ENCODE results near the gene FABP3. TPM values are rescaled to one million over a fixed set of nuclear protein-coding genes. Genes with fewer than 3 reads are reported as not detected.

FABP3 gene
- total RNA-seq, 1 experiment from 2014 or later, result not detected

DNA sequence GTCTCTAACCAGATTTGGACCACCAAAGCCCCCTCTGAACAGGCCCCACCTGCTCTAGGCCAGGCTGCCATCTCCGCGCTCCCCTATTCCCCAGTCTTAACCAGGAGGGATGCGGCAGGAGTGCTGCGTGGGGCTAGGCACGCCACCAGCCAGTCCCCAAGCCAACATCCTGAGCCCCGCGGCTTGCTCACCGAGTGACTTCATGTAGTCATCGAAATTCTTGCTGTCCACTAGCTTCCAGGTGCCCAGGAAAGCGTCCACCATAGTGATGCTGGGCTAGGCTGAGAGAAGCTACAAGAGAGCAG is 173 bp downstream of the FABP3 start:
- no peak for TF ChIP-seq CTCF (conservative IDR thresholded peaks at IDR 0.05)
- no peak for TF ChIP-seq EZH2 (IDR thresholded peaks at IDR 0.05; ENCODE audit: low read depth)
- DNase-seq, result no peak
- ChIA-PET POLR2A (ENCODE audit: unreplicated experiment) (interaction anchor here (0.6 kb wide), 1 partner anchor 640 kb away, joined by 6 read pairs; no protein-coding TSS in a partner anchor), CTCF (interaction anchor here (1.7 kb wide), 1 partner anchor 22 kb away, joined by 6 read pairs; no protein-coding TSS in a partner anchor)
- no peaks in the 10 kb centered on the region for H3K9me2 ChIP-seq (ENCODE audit: insufficient read depth)
- H3K4me1 ChIP-seq (replicated peaks; ENCODE audit: insufficient read depth), result no peaks in the 10 kb centered on the region
- no peaks in the 10 kb centered on the region for H3K27me3 ChIP-seq (ENCODE audit: insufficient read depth, low read depth)
- H3K4me2 ChIP-seq, result no peak overlapping the region
- no peak overlapping the region for H2AFZ ChIP-seq
- no peaks in the 10 kb centered on the region for H3K9me3 ChIP-seq (ENCODE audit: insufficient read depth, low read depth)
- H3K27ac ChIP-seq, result no peak overlapping the region
- H3K79me2 ChIP-seq (ENCODE audit: low read depth), result no peaks in the 10 kb centered on the region
- H3K4me3 ChIP-seq, result no peak overlapping the region
- H3F3A ChIP-seq (ENCODE audit: insufficient read depth, low read depth), result no peaks in the 10 kb centered on the region
- H4K20me1 ChIP-seq (ENCODE audit: insufficient read depth), result no peaks in the 10 kb centered on the region
- intact Hi-C loops (cut with micrococcal nuclease; ENCODE audit: unreplicated experiment), result loop anchor here (1.0 kb wide), 1 partner anchor 22 kb away; no protein-coding TSS in a partner anchor
- BruUV-seq (replicated peaks), result no TSS peak
- H3K36me3 ChIP-seq (ENCODE audit: low read depth), result no peaks in the 10 kb centered on the region

GRCh38 chr1:31372051-31372450 is 825 bp downstream of the FABP3 start:
- TF ChIP-seq CTCF (conservative IDR thresholded peaks at IDR 0.05), result no peak
- no peak for TF ChIP-seq EZH2 (IDR thresholded peaks at IDR 0.05; ENCODE audit: low read depth)
- no peak for DNase-seq
- H3K9me2 ChIP-seq (ENCODE audit: insufficient read depth), result no peaks in the 10 kb centered on the region
- no peak overlapping the region for H3K4me3 ChIP-seq
- no peaks in the 10 kb centered on the region for H3K79me2 ChIP-seq (ENCODE audit: low read depth)
- intact Hi-C loops (cut with micrococcal nuclease; ENCODE audit: unreplicated experiment), result no loop called here
- no peaks in the 10 kb centered on the region for H4K20me1 ChIP-seq (ENCODE audit: insufficient read depth)
- no peaks in the 10 kb centered on the region for H3K4me1 ChIP-seq (replicated peaks; ENCODE audit: insufficient read depth)
- no peak overlapping the region for H3K27ac ChIP-seq
- no peaks in the 10 kb centered on the region for H3F3A ChIP-seq (ENCODE audit: insufficient read depth, low read depth)
- POLR2A ChIA-PET (ENCODE audit: unreplicated experiment), result interaction anchor here (0.5 kb wide), 1 partner anchor 578 kb away, joined by 5 read pairs; no protein-coding TSS in a partner anchor
- H2AFZ ChIP-seq, result no peak overlapping the region
- no peak overlapping the region for H3K4me2 ChIP-seq
- no peaks in the 10 kb centered on the region for H3K27me3 ChIP-seq (ENCODE audit: insufficient read depth, low read depth)
- BruUV-seq (replicated peaks), result no TSS peak
- H3K9me3 ChIP-seq (ENCODE audit: insufficient read depth, low read depth), result no peaks in the 10 kb centered on the region
- CTCF ChIA-PET, result no interaction called here
- no peaks in the 10 kb centered on the region for H3K36me3 ChIP-seq (ENCODE audit: low read depth)

- DNase-seq, result no peak
- intact Hi-C loops (cut with micrococcal nuclease; ENCODE audit: unreplicated experiment), result no loop called here
- no peaks in the 10 kb centered on the region for H4K20me1 ChIP-seq (ENCODE audit: insufficient read depth)
- H3F3A ChIP-seq (ENCODE audit: insufficient read depth, low read depth), result no peaks in the 10 kb centered on the region
- TF ChIP-seq CTCF (conservative IDR thresholded peaks at IDR 0.05), result no peak
- no peak for TF ChIP-seq EZH2 (IDR thresholded peaks at IDR 0.05; ENCODE audit: low read depth)
- no TSS peak for BruUV-seq (replicated peaks)
- no peaks in the 10 kb centered on the region for H3K79me2 ChIP-seq (ENCODE audit: low read depth)
- H3K9me2 ChIP-seq (ENCODE audit: insufficient read depth), result no peaks in the 10 kb centered on the region
- ChIA-PET POLR2A (ENCODE audit: unreplicated experiment) (interaction anchor here (0.5 kb wide), 1 partner anchor 578 kb away, joined by 5 read pairs; no protein-coding TSS in a partner anchor), CTCF (no interaction called here)
- no peak overlapping the region for H3K27ac ChIP-seq
- no peaks in the 10 kb centered on the region for H3K4me1 ChIP-seq (replicated peaks; ENCODE audit: insufficient read depth)
- no peak overlapping the region for H3K4me3 ChIP-seq
- H3K4me2 ChIP-seq, result no peak overlapping the region
- H2AFZ ChIP-seq, result no peak overlapping the region
- no peaks in the 10 kb centered on the region for H3K9me3 ChIP-seq (ENCODE audit: insufficient read depth, low read depth)
- H3K27me3 ChIP-seq (ENCODE audit: insufficient read depth, low read depth), result no peaks in the 10 kb centered on the region
- no peaks in the 10 kb centered on the region for H3K36me3 ChIP-seq (ENCODE audit: low read depth)
Measured at GRCh38 chr1:31371121-31371959, 1.5 kb downstream of the FABP3 start.

Data from PC-9 (cell line).